SK-N-MC (cell line): ENCODE measurements around the gene ZMYND8.

ENCODE experiments used
- EZH2 ChIP-seq: fragments of 200-600 bp; sonication (generic); IDR thresholded peaks from one replicate; pipeline ENCODE4 v1.6.1; 2017; ENCODE audit warnings: antibody characterized with exemption
- POLR2AphosphoS5 ChIP-seq: IDR thresholded peaks from 2 replicates; pipeline ENCODE4 v1.6.1; 2012; ENCODE audit warnings: mild to moderate bottlenecking, low read depth, low read length, borderline replicate concordance

- no peak for TF ChIP-seq POLR2AphosphoS5
- TF ChIP-seq EZH2, result no peak
Observed at GRCh38 chr20:47236639-47236900, 119.9 kb downstream of the ZMYND8 start.
